Right ventricle myocardium inferior (tissue), 1 donor: ENCODE results near the gene CCL4. TPM values are rescaled to one million over a fixed set of nuclear protein-coding genes. Genes with fewer than 3 reads are reported as not detected.

Experiments used
- total RNA-seq: library from RNA; stranded (reverse); fragmentation: NEBNext Ultra II Directional; extraction: Animal tissue kit (Norgen Biotek cat#: 25700); gene quantifications from one replicate; pipeline ENCODE4 v1.2.1, GENCODE V29; 2021
- donor health status: DM: no; HTN: yes; CAD: no; lungs with severe emphysema.

CCL4 gene
- total RNA-seq, 1 donor from 2014 or later = 0.92 TPM

Other genes with a start within 250 kb of the CCL4 start
- not detected for gene HEATR9, start 234.9 kb upstream of the CCL4 start, total RNA-seq
- gene CCL5, start 223.5 kb upstream of the CCL4 start, total RNA-seq = 1.7 TPM
- gene RDM1, start 173.1 kb upstream of the CCL4 start, total RNA-seq = not detected
- gene LYZL6, start 160.1 kb upstream of the CCL4 start, total RNA-seq = not detected
- not detected for gene CCL16, start 122.3 kb upstream of the CCL4 start, total RNA-seq
- gene CCL14, start 117.1 kb upstream of the CCL4 start, total RNA-seq = 10.3 TPM
- gene CCL15, start 102.3 kb upstream of the CCL4 start, total RNA-seq = not detected
- not detected for gene CCL23, start 85.9 kb upstream of the CCL4 start, total RNA-seq
- gene CCL18, start 39.6 kb upstream of the CCL4 start, total RNA-seq = 3.7 TPM
- not detected for gene CCL3, start 13.7 kb upstream of the CCL4 start, total RNA-seq
- 4.0 TPM for gene TBC1D3B, start 72.8 kb downstream of the CCL4 start, total RNA-seq
- gene CCL3L1, start 92.9 kb downstream of the CCL4 start, total RNA-seq = not detected
- gene CCL4L2, start 107.2 kb downstream of the CCL4 start, total RNA-seq = not detected
- not detected for gene TBC1D3I, start 160.7 kb downstream of the CCL4 start, total RNA-seq
- gene TBC1D3G, start 220.1 kb downstream of the CCL4 start, total RNA-seq = not detected